GM12891 (cell line): ENCODE data around the gene YDJC.

ENCODE experiments used
- POLR2A ChIP-seq: IDR thresholded peaks from 2 replicates; pipeline ENCODE4 v1.6.1; 2011; ENCODE audit warnings: low read depth, low read length, control low read depth
- POLR2AphosphoS5 ChIP-seq: IDR thresholded peaks from 2 replicates; pipeline ENCODE4 v1.6.1; 2011; ENCODE audit warnings: low read depth, low read length, control low read depth
- TAF1 ChIP-seq: IDR thresholded peaks from 2 replicates; pipeline ENCODE4 v1.6.1; 2011; ENCODE audit warnings: low read depth, low read length, control low read depth

DNA sequence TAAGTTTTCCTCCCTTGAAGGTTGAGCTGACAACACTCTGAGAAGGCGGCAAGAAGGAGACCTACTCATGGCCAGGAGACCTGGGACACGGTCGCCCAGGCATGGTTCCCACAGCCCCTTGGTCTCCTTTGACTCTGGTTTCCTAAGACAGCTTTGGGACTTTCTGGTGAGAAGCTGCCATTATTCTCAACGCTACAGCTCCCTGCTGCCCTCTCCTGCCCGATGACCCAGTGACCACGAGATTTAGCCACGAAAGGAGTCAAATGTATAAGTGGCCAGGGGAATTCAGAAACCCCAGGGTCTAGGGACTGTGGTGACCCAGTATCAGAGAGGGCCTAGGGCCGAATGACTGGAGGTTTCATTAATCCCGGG lies 11.6 kb upstream of the YDJC start:
- no peak for TF ChIP-seq POLR2A
- TF ChIP-seq POLR2AphosphoS5: no peak
- TF ChIP-seq TAF1: no peak
